ENCODE results near the gene MARCHF3. TPM values are rescaled to one million over a fixed set of nuclear protein-coding genes. Genes with fewer than 3 reads are reported as not detected.
A peak's percentile ranks its signal among the peaks of the same experiment; 100 is the strongest.

The MARCHF3 gene
- total RNA-seq, 1 experiment from 2014 or later, result 1.1 TPM

GRCh38 chr5:127031147-127031862 is 947 bp upstream of the MARCHF3 start:
- intact Hi-C loops (cut with micrococcal nuclease; ENCODE audit: unreplicated experiment), result no loop called here
- CTCF ChIA-PET, result interaction anchor here (0.6 kb wide), 1 partner anchor 18 kb away, joined by 7 read pairs; no protein-coding TSS in a partner anchor
- Histone ChIP-seq H3K27ac (ENCODE audit: low read depth, low read length, poor library complexity, severe bottlenecking) (no peak overlapping the region), H3K9me3 (ENCODE audit: low read depth, low read length, poor library complexity, severe bottlenecking) (no peaks in the 10 kb centered on the region), H3K36me3 (ENCODE audit: insufficient read depth, low read length, poor library complexity, severe bottlenecking) (no peaks in the 10 kb centered on the region), H3K4me3 (ENCODE audit: low read depth, low read length, poor library complexity, severe bottlenecking) (peak overlapping the region; percentile 58), H3K27me3 (replicated peaks; ENCODE audit: insufficient read depth, low read depth, low read length, poor library complexity) (peaks cover 68% of the 10 kb centered on the region), H3K4me1 (ENCODE audit: insufficient read depth, low read length, poor library complexity, severe bottlenecking) (peaks cover 10% of the 10 kb centered on the region)
- TF ChIP-seq EZH2 (IDR thresholded peaks at IDR 0.05; ENCODE audit: borderline replicate concordance, low read depth, low read length, poor library complexity, severe bottlenecking) (no peak), CTCF (conservative IDR thresholded peaks at IDR 0.05; ENCODE audit: low read depth, low read length) (no peak)
- no TSS peak for BruUV-seq (replicated peaks)
- no peak for DNase-seq (ENCODE audit: low spot score)
- POLR2A ChIA-PET (ENCODE audit: low non-redundant PET), result no interaction called here

- POLR2A ChIA-PET (ENCODE audit: low non-redundant PET), result interaction anchor here (0.7 kb wide), 1 partner anchor 11 kb away, joined by 3 read pairs; no protein-coding TSS in a partner anchor
- BruUV-seq (replicated peaks), result no TSS peak
- CTCF ChIA-PET, result no interaction called here
- peaks cover 10% of the 10 kb centered on the region for H3K4me1 ChIP-seq (ENCODE audit: insufficient read depth, low read length, poor library complexity, severe bottlenecking)
- peak overlapping the region; percentile 58 for H3K4me3 ChIP-seq (ENCODE audit: low read depth, low read length, poor library complexity, severe bottlenecking)
- H3K36me3 ChIP-seq (ENCODE audit: insufficient read depth, low read length, poor library complexity, severe bottlenecking), result no peaks in the 10 kb centered on the region
- intact Hi-C loops (cut with micrococcal nuclease; ENCODE audit: unreplicated experiment), result no loop called here
- H3K9me3 ChIP-seq (ENCODE audit: low read depth, low read length, poor library complexity, severe bottlenecking), result no peaks in the 10 kb centered on the region
- peak; percentile 39 for DNase-seq (ENCODE audit: low spot score)
- peaks cover 65% of the 10 kb centered on the region for H3K27me3 ChIP-seq (replicated peaks; ENCODE audit: insufficient read depth, low read depth, low read length, poor library complexity)
- H3K27ac ChIP-seq (ENCODE audit: low read depth, low read length, poor library complexity, severe bottlenecking), result no peak overlapping the region
- peak; percentile 30 for TF ChIP-seq CTCF (conservative IDR thresholded peaks at IDR 0.05; ENCODE audit: low read depth, low read length)
- peak; percentile 64 for TF ChIP-seq EZH2 (IDR thresholded peaks at IDR 0.05; ENCODE audit: borderline replicate concordance, low read depth, low read length, poor library complexity, severe bottlenecking)
Measured at GRCh38 chr5:127029581-127030258, 638 bp downstream of the MARCHF3 start.

- POLR2A ChIA-PET (ENCODE audit: low non-redundant PET), result interaction anchor here (0.7 kb wide), 1 partner anchor 11 kb away, joined by 3 read pairs; no protein-coding TSS in a partner anchor
Measured at GRCh38 chr5:127028822-127029457, 1.4 kb downstream of the MARCHF3 start.

More at GRCh38 chr5:127028822-127029457, 1.4 kb downstream of the MARCHF3 start:
- intact Hi-C loops (cut with micrococcal nuclease; ENCODE audit: unreplicated experiment), result no loop called here
- CTCF ChIA-PET, result no interaction called here
- no peak for DNase-seq (ENCODE audit: low spot score)
- Histone ChIP-seq H3K36me3 (ENCODE audit: insufficient read depth, low read length, poor library complexity, severe bottlenecking) (no peaks in the 10 kb centered on the region), H3K4me3 (ENCODE audit: low read depth, low read length, poor library complexity, severe bottlenecking) (no peak overlapping the region), H3K9me3 (ENCODE audit: low read depth, low read length, poor library complexity, severe bottlenecking) (no peaks in the 10 kb centered on the region), H3K4me1 (ENCODE audit: insufficient read depth, low read length, poor library complexity, severe bottlenecking) (peaks cover 10% of the 10 kb centered on the region), H3K27ac (ENCODE audit: low read depth, low read length, poor library complexity, severe bottlenecking) (no peak overlapping the region), H3K27me3 (replicated peaks; ENCODE audit: insufficient read depth, low read depth, low read length, poor library complexity) (peaks cover 58% of the 10 kb centered on the region)
- BruUV-seq (replicated peaks), result no TSS peak
- TF ChIP-seq EZH2 (IDR thresholded peaks at IDR 0.05; ENCODE audit: borderline replicate concordance, low read depth, low read length, poor library complexity, severe bottlenecking), result no peak
- no peak for TF ChIP-seq CTCF (conservative IDR thresholded peaks at IDR 0.05; ENCODE audit: low read depth, low read length)

All from A673 (cell line).